ENCODE data around the gene HELZ. TPM values are rescaled to one million over a fixed set of nuclear protein-coding genes. Genes with fewer than 3 reads are reported as not detected.
A peak's percentile ranks its signal among the peaks of the same experiment; 100 is the strongest.

Gene HELZ
- total RNA-seq, 1 donor from 2014 or later, result 47.4 TPM

- H3K27ac Mint-ChIP-seq (ENCODE audit: unreplicated experiment), result peak overlapping the region; percentile 17
- H3K9me3 Mint-ChIP-seq (ENCODE audit: unreplicated experiment), result peaks cover 2% of the 10 kb centered on the region
- DNase-seq, result peak; percentile 22
Measured at GRCh38 chr17:67281053-67281452, 36.1 kb upstream of the HELZ start.

GRCh38 chr17:67280279-67280678 lies 35.3 kb upstream of the HELZ start:
- H3K27me3 Mint-ChIP-seq (ENCODE audit: unreplicated experiment), result peaks cover 2% of the 10 kb centered on the region
- no peak for TF ChIP-seq CTCF (IDR thresholded peaks at IDR 0.05; ENCODE audit: partially characterized antibody, unreplicated experiment)

More at GRCh38 chr17:67281053-67281452, 36.1 kb upstream of the HELZ start:
- Mint-ChIP-seq H3K27me3 (ENCODE audit: unreplicated experiment) (peaks cover 2% of the 10 kb centered on the region), H3K36me3 (ENCODE audit: unreplicated experiment) (no peaks in the 10 kb centered on the region), H3K4me1 (ENCODE audit: low read depth, unreplicated experiment) (peaks cover 5% of the 10 kb centered on the region), H3K4me3 (ENCODE audit: unreplicated experiment) (peak overlapping the region; percentile 21)
- TF ChIP-seq CTCF (IDR thresholded peaks at IDR 0.05; ENCODE audit: partially characterized antibody, unreplicated experiment), result no peak

GRCh38 chr17:67279115-67279514 lies 34.1 kb upstream of the HELZ start:
- TF ChIP-seq CTCF (IDR thresholded peaks at IDR 0.05; ENCODE audit: partially characterized antibody, unreplicated experiment), result no peak
- H3K4me3 Mint-ChIP-seq (ENCODE audit: unreplicated experiment), result no peak overlapping the region
- no peak overlapping the region for H3K27ac Mint-ChIP-seq (ENCODE audit: unreplicated experiment)
- no peak for DNase-seq
- peaks cover 5% of the 10 kb centered on the region for H3K4me1 Mint-ChIP-seq (ENCODE audit: low read depth, unreplicated experiment)
- peaks cover 4% of the 10 kb centered on the region for H3K9me3 Mint-ChIP-seq (ENCODE audit: unreplicated experiment)
- H3K36me3 Mint-ChIP-seq (ENCODE audit: unreplicated experiment), result no peaks in the 10 kb centered on the region
- H3K27me3 Mint-ChIP-seq (ENCODE audit: unreplicated experiment), result peaks cover 2% of the 10 kb centered on the region

More at GRCh38 chr17:67280279-67280678, 35.3 kb upstream of the HELZ start:
- H3K36me3 Mint-ChIP-seq (ENCODE audit: unreplicated experiment), result no peaks in the 10 kb centered on the region
- H3K27ac Mint-ChIP-seq (ENCODE audit: unreplicated experiment), result no peak overlapping the region
- no peak overlapping the region for H3K4me3 Mint-ChIP-seq (ENCODE audit: unreplicated experiment)
- peaks cover 4% of the 10 kb centered on the region for H3K9me3 Mint-ChIP-seq (ENCODE audit: unreplicated experiment)
- DNase-seq, result no peak
- H3K4me1 Mint-ChIP-seq (ENCODE audit: low read depth, unreplicated experiment), result peaks cover 5% of the 10 kb centered on the region

GRCh38 chr17:67278363-67278762 lies 33.4 kb upstream of the HELZ start:
- TF ChIP-seq CTCF (IDR thresholded peaks at IDR 0.05; ENCODE audit: partially characterized antibody, unreplicated experiment), result no peak
- Mint-ChIP-seq H3K4me1 (ENCODE audit: low read depth, unreplicated experiment) (peaks cover 5% of the 10 kb centered on the region), H3K27ac (ENCODE audit: unreplicated experiment) (no peak overlapping the region), H3K9me3 (ENCODE audit: unreplicated experiment) (peaks cover 4% of the 10 kb centered on the region), H3K36me3 (ENCODE audit: unreplicated experiment) (no peaks in the 10 kb centered on the region), H3K27me3 (ENCODE audit: unreplicated experiment) (peaks cover 2% of the 10 kb centered on the region), H3K4me3 (ENCODE audit: unreplicated experiment) (no peak overlapping the region)
- DNase-seq, result no peak

GRCh38 chr17:67276075-67276474 lies 31.1 kb upstream of the HELZ start:
- Mint-ChIP-seq H3K27me3 (ENCODE audit: unreplicated experiment) (peaks cover 2% of the 10 kb centered on the region), H3K9me3 (ENCODE audit: unreplicated experiment) (peaks cover 4% of the 10 kb centered on the region), H3K4me3 (ENCODE audit: unreplicated experiment) (no peak overlapping the region), H3K36me3 (ENCODE audit: unreplicated experiment) (no peaks in the 10 kb centered on the region), H3K27ac (ENCODE audit: unreplicated experiment) (no peak overlapping the region), H3K4me1 (ENCODE audit: low read depth, unreplicated experiment) (peaks cover 2% of the 10 kb centered on the region)
- no peak for DNase-seq
- no peak for TF ChIP-seq CTCF (IDR thresholded peaks at IDR 0.05; ENCODE audit: partially characterized antibody, unreplicated experiment)
